A673 (cell line): ENCODE measurements around the gene IGF2. TPM values are rescaled to one million over a fixed set of nuclear protein-coding genes. Genes with fewer than 3 reads are reported as not detected.
"Not testable (repeated sequence)": the region's sequence is repeated elsewhere in the genome, so short reads cannot be mapped to it uniquely, and the experiment has no call there.

Experiments
- BruUV-seq: library from RNA; stranded (reverse); fragments of 400-500 nt; replicated peaks from 2 replicates; lab custom pipeline; 2021; lab: Mats Ljungman, UMichigan
- CTCF ChIA-PET: fragments of 300-600 bp; sonication (Branson Sonifier 250); formaldehyde crosslinking; loops from one replicate; lab custom pipeline; 2022; ENCODE audit warnings: antibody characterized with exemption; lab: Charles Lee
- POLR2A ChIA-PET: fragments of 300-600 bp; sonication (Branson Sonifier 250); formaldehyde crosslinking; loops from one replicate; lab custom pipeline; 2022; ENCODE audit warnings: antibody characterized with exemption; ENCODE audit not compliant: low non-redundant PET; lab: Charles Lee
- DNase-seq: peaks from one replicate; pipeline ENCODE4 v3.0.0-alpha.2; 2015; ENCODE audit warnings: low spot score
- H3K27ac ChIP-seq: fragments of 200-600 bp; sonication (generic); 2 replicates; pipeline ENCODE4 v1.5.1; 2016; ENCODE audit warnings: mixed run types, low read depth, mild to moderate bottlenecking, mixed read lengths, antibody characterized with exemption, low read length; ENCODE audit not compliant: poor library complexity, severe bottlenecking
- H3K27me3 ChIP-seq: fragments of 200-600 bp; sonication (generic); replicated peaks from 2 replicates; pipeline ENCODE4 v1.6.1; 2017; ENCODE audit warnings: mixed run types, low read depth, mild to moderate bottlenecking, mixed read lengths, antibody characterized with exemption, low read length; ENCODE audit not compliant: insufficient read depth, poor library complexity
- H3K36me3 ChIP-seq: fragments of 200-600 bp; sonication (generic); 2 replicates; pipeline ENCODE4 v1.6.1; 2016; ENCODE audit warnings: mixed run types, mild to moderate bottlenecking, mixed read lengths, antibody characterized with exemption, low read length; ENCODE audit not compliant: insufficient read depth, poor library complexity, severe bottlenecking
- H3K4me1 ChIP-seq: fragments of 200-600 bp; sonication (generic); 2 replicates; pipeline ENCODE4 v1.6.1; 2017; ENCODE audit warnings: mixed run types, mild to moderate bottlenecking, mixed read lengths, antibody characterized with exemption, low read length; ENCODE audit not compliant: insufficient read depth, poor library complexity, severe bottlenecking
- H3K4me3 ChIP-seq: fragments of 200-600 bp; sonication (generic); 2 replicates; pipeline ENCODE4 v1.5.1; 2016; ENCODE audit warnings: low read depth, mixed run types, mild to moderate bottlenecking, mixed read lengths, low read length; ENCODE audit not compliant: poor library complexity, severe bottlenecking
- H3K9me3 ChIP-seq: fragments of 200-600 bp; sonication (generic); 2 replicates; pipeline ENCODE4 v1.6.1; 2016; ENCODE audit warnings: mixed run types, low read depth, mild to moderate bottlenecking, mixed read lengths, antibody characterized with exemption, low read length; ENCODE audit not compliant: poor library complexity, severe bottlenecking
- CTCF ChIP-seq: fragments of 300-800, 200-600 bp; sonication (generic); conservative IDR thresholded peaks from 2 replicates; pipeline ENCODE4 v1.5.1; 2017; ENCODE audit warnings: low read depth, mild to moderate bottlenecking, antibody characterized with exemption, low read length, moderate library complexity, mixed read lengths
- EZH2 ChIP-seq: fragments of 200-600 bp; sonication (generic); IDR thresholded peaks from 2 replicates; pipeline ENCODE4 v1.6.1; 2017; ENCODE audit warnings: borderline replicate concordance, low read depth, mild to moderate bottlenecking, mixed read lengths, antibody characterized with exemption, low read length; ENCODE audit not compliant: poor library complexity, severe bottlenecking
- intact Hi-C: fragments of 100-400 bp; cut with micrococcal nuclease; formaldehyde crosslinking; loops from one replicate; pipeline ENCODE4 v1.10.0; 2022; ENCODE audit not compliant: unreplicated experiment
- total RNA-seq: library from RNA; stranded (reverse); gene quantifications from 2 replicates; pipeline ENCODE4 v1.2.3, GENCODE V29; 2021

Gene IGF2
- total RNA-seq, 1 experiment from 2014 or later, result 0.17 TPM

GRCh38 chr11:2127482-2128129 lies 11.6 kb downstream of the IGF2 start:
- intact Hi-C loops, result no loop called here
- Histone ChIP-seq H3K27ac (no peak overlapping the region), H3K4me3 (no peak overlapping the region), H3K4me1 (no peaks in the 10 kb centered on the region), H3K27me3 (no peaks in the 10 kb centered on the region), H3K9me3 (no peaks in the 10 kb centered on the region), H3K36me3 (no peaks in the 10 kb centered on the region)
- CTCF ChIA-PET, result no interaction called here
- BruUV-seq, result no TSS peak
- DNase-seq, result no peak
- POLR2A ChIA-PET, result no interaction called here
- TF ChIP-seq CTCF (no peak), EZH2 (no peak)

- POLR2A ChIA-PET, result no interaction called here
- no peaks in the 10 kb centered on the region for H3K9me3 ChIP-seq
- no TSS peak for BruUV-seq
- no peaks in the 10 kb centered on the region for H3K36me3 ChIP-seq
- no peaks in the 10 kb centered on the region for H3K4me1 ChIP-seq
- no peaks in the 10 kb centered on the region for H3K27me3 ChIP-seq
- CTCF ChIA-PET, result no interaction called here
- intact Hi-C loops, result no loop called here
- no peak for DNase-seq
- no peak overlapping the region for H3K27ac ChIP-seq
- H3K4me3 ChIP-seq, result no peak overlapping the region
- TF ChIP-seq EZH2, result no peak
- no peak for TF ChIP-seq CTCF
Observed at GRCh38 chr11:2126520-2127085, 12.6 kb downstream of the IGF2 start.

GRCh38 chr11:2124736-2125484 lies 14.3 kb downstream of the IGF2 start:
- BruUV-seq, DNase-seq, H3K4me1 ChIP-seq, H3K27me3 ChIP-seq, H3K27ac ChIP-seq, H3K36me3 ChIP-seq, H3K9me3 ChIP-seq, POLR2A ChIA-PET, CTCF ChIA-PET, H3K4me3 ChIP-seq, intact Hi-C loops: not testable (repeated sequence)
